ENCODE data around the gene ABLIM1. TPM values are rescaled to one million over a fixed set of nuclear protein-coding genes. Genes with fewer than 3 reads are reported as not detected.

The ABLIM1 gene
- total RNA-seq, 3 donors from 2014 or later, result 89.0 to 216 (median 131) TPM

DNA sequence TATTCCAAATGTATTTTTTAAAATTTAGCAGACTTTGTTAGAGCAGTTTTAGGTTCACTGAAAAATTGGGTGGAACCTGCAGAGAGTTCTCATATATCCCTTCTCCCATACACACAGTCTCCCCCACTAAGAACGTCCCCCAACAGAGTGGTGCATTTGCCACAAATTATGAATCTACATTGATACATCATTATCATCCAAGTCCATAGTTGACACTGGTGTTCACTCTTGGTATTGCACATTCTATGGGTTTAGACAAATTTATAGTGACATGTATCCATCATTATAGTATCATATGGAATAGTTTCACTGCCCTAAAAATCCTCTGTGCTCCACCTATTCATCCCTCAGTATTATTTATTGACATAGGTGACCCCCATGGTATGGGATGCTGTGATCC is 156.4 kb downstream of the ABLIM1 start:
- intact Hi-C loops (cut with DNase I; ENCODE audit: low total_unique reads), result no loop called here
- Histone ChIP-seq H3K9me3 (no peaks in the 10 kb centered on the region), H3K27ac (no peak overlapping the region), H3K4me3 (no peak overlapping the region), H3K36me3 (no peaks in the 10 kb centered on the region), H3K27me3 (no peaks in the 10 kb centered on the region), H3K4me1 (peaks cover 9 to 14% of the 10 kb centered on the region in 2 donors)
- no peak for DNase-seq (ENCODE audit: low spot score in 2 of 2)
- TF ChIP-seq POLR2A (IDR thresholded peaks at IDR 0.05), result no peak

DNA sequence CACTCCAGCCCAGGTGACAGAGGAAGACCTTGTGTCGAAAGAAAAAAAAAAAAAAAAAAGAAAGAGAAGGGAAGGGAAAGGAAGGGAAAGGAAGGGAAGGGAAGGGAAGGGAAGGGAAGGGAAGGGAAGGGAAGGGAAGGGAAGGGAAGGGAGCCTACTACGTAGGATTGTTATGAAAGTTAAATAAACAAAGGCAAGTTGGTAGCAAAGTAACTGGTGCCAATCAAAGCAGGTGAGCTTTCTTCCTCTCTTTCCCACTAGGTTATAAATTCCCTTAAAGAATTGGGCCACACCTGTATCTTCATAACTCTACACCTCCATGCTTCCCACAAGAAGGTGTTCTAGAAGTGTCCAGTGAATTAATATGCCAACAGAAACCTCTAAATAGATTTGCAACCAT is 157.4 kb downstream of the ABLIM1 start:
- no peaks in the 10 kb centered on the region for H3K27me3 ChIP-seq
- no peaks in the 10 kb centered on the region for H3K9me3 ChIP-seq
- DNase-seq (ENCODE audit: low spot score in 2 of 2), result no peak
- no peak for TF ChIP-seq POLR2AphosphoS5 (IDR thresholded peaks at IDR 0.05)
- H3K27ac ChIP-seq, result no peak overlapping the region
- H3K4me3 ChIP-seq, result no peak overlapping the region
- H3K4me1 ChIP-seq, result peaks cover 3 to 8% of the 10 kb centered on the region in 2 donors
- no peaks in the 10 kb centered on the region for H3K36me3 ChIP-seq
- intact Hi-C loops (cut with DNase I; ENCODE audit: low total_unique reads), result no loop called here

DNA sequence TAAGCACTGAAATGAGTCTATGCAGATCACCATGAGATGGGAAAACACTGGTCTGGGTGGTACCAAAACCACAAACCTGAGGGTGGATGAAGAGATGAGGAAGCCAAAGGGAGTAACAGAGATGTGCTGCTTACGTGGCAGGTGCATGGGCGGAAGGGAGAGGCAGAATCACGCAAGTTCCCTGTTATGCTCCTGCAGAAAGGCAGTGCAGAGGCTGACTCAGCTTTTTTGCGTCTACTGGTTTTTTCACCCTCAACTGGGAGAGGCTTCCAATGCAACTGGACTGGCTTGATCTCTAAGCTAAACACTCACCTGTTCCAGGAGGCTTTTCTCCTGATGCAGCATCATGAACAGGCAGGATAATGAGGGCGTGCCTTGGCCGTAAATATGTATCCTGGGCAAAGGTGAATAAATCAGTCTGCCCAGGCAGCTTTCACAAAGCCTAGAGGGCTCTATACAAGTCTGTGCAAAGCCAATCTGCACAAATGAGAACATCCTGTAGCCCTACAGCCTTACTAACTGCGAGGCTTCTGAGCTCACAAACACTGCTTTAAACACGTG is 158.4 kb downstream of the ABLIM1 start:
- Histone ChIP-seq H3K27me3 (no peaks in the 10 kb centered on the region), H3K27ac (peak overlapping the region; percentile 0 to 11), H3K4me1 (peaks cover 3 to 5% of the 10 kb centered on the region in 2 donors), H3K9me3 (no peaks in the 10 kb centered on the region), H3K36me3 (no peaks in the 10 kb centered on the region), H3K4me3 (no peak overlapping the region)
- TF ChIP-seq CTCF (IDR thresholded peaks at IDR 0.05) (no peak), POLR2AphosphoS5 (IDR thresholded peaks at IDR 0.05) (no peak), POLR2A (IDR thresholded peaks at IDR 0.05) (no peak)
- DNase-seq (ENCODE audit: low spot score in 2 of 2), result no peak
- intact Hi-C loops (cut with DNase I; ENCODE audit: low total_unique reads), result no loop called here

GRCh38 chr10:114499116-114499515 is 159.0 kb downstream of the ABLIM1 start:
- H3K36me3 ChIP-seq, result no peaks in the 10 kb centered on the region
- H3K9me3 ChIP-seq, result no peaks in the 10 kb centered on the region
- intact Hi-C loops (cut with DNase I; ENCODE audit: low total_unique reads), result no loop called here
- peak overlapping the region in 1 of 2 donors; percentile 40 for H3K27ac ChIP-seq
- no peaks in the 10 kb centered on the region for H3K4me1 ChIP-seq
- no peak overlapping the region for H3K4me3 ChIP-seq
- TF ChIP-seq CTCF (IDR thresholded peaks at IDR 0.05), result no peak
- no peak for TF ChIP-seq POLR2A (IDR thresholded peaks at IDR 0.05)
- no peak for TF ChIP-seq POLR2AphosphoS5 (IDR thresholded peaks at IDR 0.05)
- DNase-seq (ENCODE audit: low spot score in 2 of 2), result no peak
- no peaks in the 10 kb centered on the region for H3K27me3 ChIP-seq

- no peak for DNase-seq (ENCODE audit: low spot score in 2 of 2)
- Histone ChIP-seq H3K9me3 (no peaks in the 10 kb centered on the region), H3K4me3 (no peak overlapping the region), H3K36me3 (no peaks in the 10 kb centered on the region), H3K4me1 (no peaks in the 10 kb centered on the region), H3K27me3 (no peaks in the 10 kb centered on the region), H3K27ac (peak overlapping the region; percentile 6 to 40)
- intact Hi-C loops (cut with DNase I; ENCODE audit: low total_unique reads), result no loop called here
- TF ChIP-seq POLR2A (IDR thresholded peaks at IDR 0.05) (no peak), CTCF (IDR thresholded peaks at IDR 0.05) (no peak), POLR2AphosphoS5 (IDR thresholded peaks at IDR 0.05) (no peak)
Observed at GRCh38 chr10:114498413-114499111, 159.5 kb downstream of the ABLIM1 start.

DNA sequence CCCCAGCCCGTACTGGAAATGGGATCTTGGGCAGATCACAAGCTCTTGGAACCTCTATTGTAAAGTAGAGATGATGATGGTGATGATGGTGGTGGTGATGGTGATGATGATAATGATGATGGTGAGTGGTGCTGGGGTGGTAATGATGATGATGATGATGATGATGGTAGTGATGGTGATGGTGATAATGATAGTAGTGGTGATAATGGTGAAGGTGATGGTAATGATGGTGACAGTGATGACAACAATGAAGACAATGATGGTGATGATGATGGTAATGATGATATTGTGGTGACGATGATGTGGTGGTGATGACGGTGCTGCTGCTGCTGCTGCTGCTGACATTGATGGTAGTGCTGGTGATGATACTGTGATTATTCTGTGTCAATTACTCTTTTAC is 162.8 kb downstream of the ABLIM1 start:
- Histone ChIP-seq H3K36me3 (no peaks in the 10 kb centered on the region), H3K4me1 (no peaks in the 10 kb centered on the region), H3K27me3 (no peaks in the 10 kb centered on the region), H3K9me3 (no peaks in the 10 kb centered on the region), H3K4me3 (no peak overlapping the region), H3K27ac (no peak overlapping the region)
- intact Hi-C loops (cut with DNase I; ENCODE audit: low total_unique reads), result no loop called here
- TF ChIP-seq POLR2AphosphoS5 (IDR thresholded peaks at IDR 0.05) (no peak), POLR2A (IDR thresholded peaks at IDR 0.05) (no peak), CTCF (IDR thresholded peaks at IDR 0.05) (no peak)
- DNase-seq (ENCODE audit: low spot score in 2 of 2), result no peak
